Adrenal gland (tissue), 5 donors: ENCODE data around the gene TDRKH.

Experiments
- POLR2A ChIP-seq, 2 donors: fragments of 450-650 bp; IDR thresholded peaks; one replicate each; pipeline ENCODE4 v1.6.1; 2017; ENCODE audit warnings: antibody characterized with exemption in 2 of 2, mild to moderate bottlenecking in 2 of 2, moderate library complexity in 1 of 2
- TF ChIP-seq, protein P1 (sequence below), 6 experiments: fragments of 450-650 bp in 4 of 6; fragments of 200-600 bp in 2 of 6; sonication (generic) in 1 of 6; IDR thresholded peaks; 1 replicate in 5 of 6; 2 replicates in 1 of 6; pipeline versions ENCODE4 v1.5.1 to v1.8.0; 2016 to 2021; ENCODE audit warnings: antibody characterized with exemption in 6 of 6, mild to moderate bottlenecking in 2 of 6, moderate library complexity in 1 of 6
- donor health status: DM: no; HTN: no; CAD: no.

DNA sequence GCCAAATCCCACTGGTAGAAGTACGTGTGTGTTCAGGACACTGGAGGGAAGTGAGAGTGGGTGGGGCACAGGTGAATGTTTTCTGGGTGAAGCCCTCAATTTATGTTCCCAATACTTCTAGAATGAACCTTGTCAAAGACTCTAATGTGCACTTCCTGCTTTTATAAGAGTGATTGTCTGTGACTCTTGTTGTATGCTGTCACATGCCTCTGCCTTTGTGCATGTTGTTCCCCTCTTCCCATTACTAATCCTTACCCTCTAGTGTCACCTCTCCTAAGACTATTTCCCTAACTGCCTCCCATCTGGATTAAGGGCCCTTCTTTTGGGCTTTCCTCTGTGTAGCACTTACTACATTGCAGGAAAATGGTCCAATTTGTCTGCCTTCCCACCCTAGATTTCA, 17.5 kb upstream of the TDRKH start:
- TF ChIP-seq, protein P1, sequence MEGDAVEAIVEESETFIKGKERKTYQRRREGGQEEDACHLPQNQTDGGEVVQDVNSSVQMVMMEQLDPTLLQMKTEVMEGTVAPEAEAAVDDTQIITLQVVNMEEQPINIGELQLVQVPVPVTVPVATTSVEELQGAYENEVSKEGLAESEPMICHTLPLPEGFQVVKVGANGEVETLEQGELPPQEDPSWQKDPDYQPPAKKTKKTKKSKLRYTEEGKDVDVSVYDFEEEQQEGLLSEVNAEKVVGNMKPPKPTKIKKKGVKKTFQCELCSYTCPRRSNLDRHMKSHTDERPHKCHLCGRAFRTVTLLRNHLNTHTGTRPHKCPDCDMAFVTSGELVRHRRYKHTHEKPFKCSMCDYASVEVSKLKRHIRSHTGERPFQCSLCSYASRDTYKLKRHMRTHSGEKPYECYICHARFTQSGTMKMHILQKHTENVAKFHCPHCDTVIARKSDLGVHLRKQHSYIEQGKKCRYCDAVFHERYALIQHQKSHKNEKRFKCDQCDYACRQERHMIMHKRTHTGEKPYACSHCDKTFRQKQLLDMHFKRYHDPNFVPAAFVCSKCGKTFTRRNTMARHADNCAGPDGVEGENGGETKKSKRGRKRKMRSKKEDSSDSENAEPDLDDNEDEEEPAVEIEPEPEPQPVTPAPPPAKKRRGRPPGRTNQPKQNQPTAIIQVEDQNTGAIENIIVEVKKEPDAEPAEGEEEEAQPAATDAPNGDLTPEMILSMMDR (IDR thresholded peaks at IDR 0.05) = no peak
- no peak for TF ChIP-seq POLR2A (IDR thresholded peaks at IDR 0.05)
